ENCODE measurements around the gene SESTD1.

Gene SESTD1, protein sequence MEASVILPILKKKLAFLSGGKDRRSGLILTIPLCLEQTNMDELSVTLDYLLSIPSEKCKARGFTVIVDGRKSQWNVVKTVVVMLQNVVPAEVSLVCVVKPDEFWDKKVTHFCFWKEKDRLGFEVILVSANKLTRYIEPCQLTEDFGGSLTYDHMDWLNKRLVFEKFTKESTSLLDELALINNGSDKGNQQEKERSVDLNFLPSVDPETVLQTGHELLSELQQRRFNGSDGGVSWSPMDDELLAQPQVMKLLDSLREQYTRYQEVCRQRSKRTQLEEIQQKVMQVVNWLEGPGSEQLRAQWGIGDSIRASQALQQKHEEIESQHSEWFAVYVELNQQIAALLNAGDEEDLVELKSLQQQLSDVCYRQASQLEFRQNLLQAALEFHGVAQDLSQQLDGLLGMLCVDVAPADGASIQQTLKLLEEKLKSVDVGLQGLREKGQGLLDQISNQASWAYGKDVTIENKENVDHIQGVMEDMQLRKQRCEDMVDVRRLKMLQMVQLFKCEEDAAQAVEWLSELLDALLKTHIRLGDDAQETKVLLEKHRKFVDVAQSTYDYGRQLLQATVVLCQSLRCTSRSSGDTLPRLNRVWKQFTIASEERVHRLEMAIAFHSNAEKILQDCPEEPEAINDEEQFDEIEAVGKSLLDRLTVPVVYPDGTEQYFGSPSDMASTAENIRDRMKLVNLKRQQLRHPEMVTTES

GRCh38 chr2:179264368-179265081, at the start of gene SESTD1:
Gene SESTD1 (minus strand): TSS chr2:179264832. CDS start chr2:179191841, 72,991 bp downstream.
- FAIRE-seq: no peak

DNA sequence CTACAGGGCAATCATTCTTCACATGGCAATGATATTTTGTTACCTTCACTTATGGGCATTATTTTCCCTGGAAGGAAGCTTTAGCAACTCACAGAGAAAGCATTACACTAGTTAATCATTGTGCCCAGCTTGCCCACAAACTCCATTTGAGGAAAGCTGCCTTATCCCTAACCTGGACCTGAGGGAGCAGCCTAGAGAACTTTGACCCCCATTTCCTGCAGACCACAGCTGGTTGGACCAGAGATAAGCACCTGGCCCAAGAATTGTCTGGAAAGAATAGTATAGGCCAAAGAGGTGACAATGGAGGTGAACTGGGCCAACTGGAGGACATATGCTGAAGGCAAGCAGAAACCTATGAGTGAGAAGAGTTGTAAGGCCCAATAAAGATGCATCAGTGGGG, 48.4 kb upstream of the SESTD1 start:
- no peak for FAIRE-seq

DNA sequence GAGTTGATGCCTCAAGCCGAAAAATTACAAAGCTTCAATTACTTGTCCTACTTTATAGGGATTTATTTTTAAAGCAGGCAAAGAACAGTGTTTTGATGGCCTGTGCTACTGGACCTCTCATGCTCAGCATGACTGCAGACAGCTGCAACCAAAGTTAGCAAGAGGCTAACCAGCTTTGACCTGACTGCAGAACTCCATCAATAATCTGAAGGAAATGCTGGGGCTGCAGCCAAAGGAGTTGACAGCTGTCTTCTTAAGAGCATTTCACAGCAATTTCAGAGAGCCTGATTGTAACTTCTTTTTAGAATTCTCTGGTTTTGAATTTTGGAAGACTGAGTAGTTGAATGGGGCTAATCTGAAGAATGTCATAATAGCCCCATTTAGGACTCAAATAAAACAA, 46.5 kb upstream of the SESTD1 start:
- FAIRE-seq: no peak

- FAIRE-seq: no peak
Observed at GRCh38 chr2:179307616-179308371, 43.2 kb upstream of the SESTD1 start.

DNA sequence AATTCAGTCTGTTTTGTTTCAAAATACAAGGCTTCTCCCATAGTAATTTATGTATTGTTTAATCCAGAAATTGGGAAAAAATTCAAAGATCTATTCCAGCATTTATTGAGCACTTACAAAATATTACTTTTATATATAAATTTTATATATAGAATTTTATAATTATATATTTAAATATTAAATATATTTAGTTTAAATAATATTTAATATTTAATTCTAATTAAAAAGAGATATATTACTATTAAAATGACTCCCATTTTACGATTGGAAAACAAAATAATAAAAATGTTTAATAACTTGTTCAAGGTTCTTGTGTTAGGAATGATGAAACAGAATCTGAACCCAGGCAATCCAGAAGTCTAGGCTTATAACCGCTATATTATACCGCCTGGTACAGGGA, 40.5 kb upstream of the SESTD1 start:
- FAIRE-seq: peak; percentile 94

DNA sequence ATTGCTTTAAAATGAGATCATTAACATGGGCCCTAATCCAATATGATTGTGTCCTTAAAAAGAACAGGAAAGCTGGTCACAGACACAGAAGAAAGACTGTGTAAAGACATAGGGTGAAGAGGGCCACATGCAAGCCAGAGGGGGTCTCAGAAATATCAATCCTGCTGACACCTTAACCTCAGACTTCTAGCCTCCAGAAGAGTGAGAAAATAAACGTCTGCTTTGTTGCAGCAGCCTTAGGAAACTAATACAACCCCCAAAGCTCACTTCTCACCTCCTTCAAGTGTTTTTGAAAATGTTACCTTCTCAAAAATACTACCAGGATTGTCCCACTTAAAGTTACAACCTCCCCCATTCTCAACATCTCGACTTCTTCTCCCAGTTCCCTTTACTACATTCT, 39.8 kb upstream of the SESTD1 start:
- FAIRE-seq: no peak

- no peak for FAIRE-seq
Observed at GRCh38 chr2:179302764-179303571, 38.3 kb upstream of the SESTD1 start.

DNA sequence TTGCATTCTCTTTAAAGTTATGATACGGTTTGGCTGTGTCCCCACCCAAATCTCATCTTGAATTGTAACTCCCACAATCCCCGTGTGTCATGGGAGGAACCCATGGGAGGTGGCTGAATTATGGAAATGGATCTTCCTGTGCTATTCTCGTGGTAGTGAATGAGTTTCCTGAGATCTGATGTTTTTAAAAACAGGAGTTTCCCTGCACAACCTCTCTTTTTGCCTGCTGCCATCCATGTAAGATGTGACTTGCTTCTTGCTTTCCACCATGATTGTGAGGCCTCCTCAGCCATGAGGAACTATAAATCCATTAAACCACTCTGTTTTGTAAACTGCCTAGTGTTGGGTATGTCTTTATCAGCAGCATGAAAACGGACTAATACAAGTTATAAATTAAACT, 37.5 kb upstream of the SESTD1 start:
- FAIRE-seq: no peak

GRCh38 chr2:179298666-179299065, 34.0 kb upstream of the SESTD1 start:
- no peak for FAIRE-seq

DNA sequence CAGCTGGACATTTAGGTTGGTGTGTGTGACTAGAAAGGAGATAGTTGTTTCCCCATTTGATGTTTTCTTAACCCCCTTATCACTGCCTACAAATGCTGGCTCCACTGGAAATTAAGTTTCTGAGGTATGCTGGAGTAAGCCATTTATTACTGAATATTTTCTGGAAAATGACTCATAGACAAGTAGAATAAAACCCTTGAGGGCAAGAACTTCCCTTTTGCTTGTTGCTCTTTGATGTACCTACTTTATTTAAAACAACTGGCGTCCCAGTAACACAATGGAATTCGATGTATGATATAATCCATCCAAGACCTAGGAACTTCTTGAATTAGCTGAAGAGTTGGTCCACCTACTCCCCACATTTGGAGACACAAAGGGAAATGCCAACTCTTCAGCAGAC, 33.3 kb upstream of the SESTD1 start:
- FAIRE-seq: no peak

DNA sequence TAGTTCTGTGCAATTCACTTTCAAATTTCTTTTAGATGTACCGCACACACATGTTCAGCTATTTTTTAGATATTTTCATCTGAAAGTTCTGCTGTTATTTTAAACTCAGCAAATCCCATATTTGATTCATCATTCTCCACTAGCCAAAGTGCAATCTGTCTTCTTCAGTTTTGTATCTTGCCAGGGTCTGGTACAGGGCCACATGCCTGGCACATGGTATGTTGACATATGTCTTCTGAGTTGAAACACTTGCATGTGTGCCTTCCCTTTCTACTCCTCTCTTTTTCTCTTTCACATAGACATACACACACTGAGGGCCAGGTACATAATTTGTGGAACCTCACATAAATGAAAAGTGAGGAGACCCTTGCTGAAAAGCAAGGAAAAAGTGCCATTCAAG, 25.7 kb upstream of the SESTD1 start:
- FAIRE-seq: no peak

- no peak for FAIRE-seq
Observed at GRCh38 chr2:179285060-179285459, 20.4 kb upstream of the SESTD1 start.

DNA sequence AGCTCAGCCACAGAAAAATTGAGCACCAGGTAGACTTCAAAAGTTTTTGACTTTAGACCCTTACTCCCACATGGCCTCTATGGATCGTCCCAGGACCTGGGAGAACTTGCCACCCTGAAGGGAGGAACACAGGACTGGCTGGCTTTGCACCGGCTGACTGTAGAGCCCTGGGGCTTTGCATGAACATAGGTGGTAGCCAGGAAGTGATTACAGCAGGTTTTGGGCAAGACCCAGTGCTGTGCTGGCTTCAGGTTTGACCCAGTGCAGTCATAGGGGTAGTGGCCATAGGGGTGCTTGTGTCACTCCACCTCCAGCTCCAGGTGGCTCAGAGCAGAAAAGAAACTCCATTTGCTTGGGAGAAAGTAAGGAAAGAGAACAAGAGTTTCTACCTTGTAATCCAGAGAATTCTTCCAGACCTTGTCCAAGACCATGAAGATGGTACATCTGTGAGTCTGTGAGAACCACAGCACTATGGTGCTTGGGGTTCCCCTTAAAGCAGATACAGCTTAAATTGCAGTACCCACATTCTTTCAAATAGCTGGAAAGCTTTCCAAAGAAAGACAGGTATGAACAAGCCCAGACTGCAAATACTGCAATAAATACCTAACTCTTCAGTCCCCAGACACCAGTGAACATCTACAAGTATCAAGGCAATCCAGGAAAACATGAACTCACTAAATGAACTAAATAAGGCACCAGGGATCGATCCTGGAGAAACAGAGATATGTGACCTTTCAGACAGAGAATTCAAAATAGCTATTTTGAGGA, 13.0 kb upstream of the SESTD1 start:
- FAIRE-seq: no peak

- FAIRE-seq: no peak
Observed at GRCh38 chr2:179275253-179276012, 10.8 kb upstream of the SESTD1 start.

DNA sequence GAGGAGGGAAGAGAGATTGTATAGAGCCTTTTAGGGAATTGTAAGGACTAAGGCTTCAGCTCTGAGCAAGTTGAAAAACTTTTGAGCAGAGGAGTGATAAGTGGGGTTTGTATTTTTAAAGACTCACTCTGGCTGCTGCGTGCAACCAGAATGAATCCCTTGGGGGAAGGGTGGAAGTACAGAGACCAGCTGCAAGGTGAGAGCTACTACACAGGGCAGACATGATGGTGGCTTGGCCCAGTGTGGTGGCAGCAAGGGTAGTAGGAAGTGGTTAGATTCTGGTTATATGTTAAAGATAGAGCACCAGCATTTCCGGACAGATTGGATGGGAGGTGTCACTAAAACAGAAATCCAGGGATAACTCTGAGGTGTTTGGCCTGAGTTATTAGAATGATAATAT, 10.1 kb upstream of the SESTD1 start:
- no peak for FAIRE-seq

DNA sequence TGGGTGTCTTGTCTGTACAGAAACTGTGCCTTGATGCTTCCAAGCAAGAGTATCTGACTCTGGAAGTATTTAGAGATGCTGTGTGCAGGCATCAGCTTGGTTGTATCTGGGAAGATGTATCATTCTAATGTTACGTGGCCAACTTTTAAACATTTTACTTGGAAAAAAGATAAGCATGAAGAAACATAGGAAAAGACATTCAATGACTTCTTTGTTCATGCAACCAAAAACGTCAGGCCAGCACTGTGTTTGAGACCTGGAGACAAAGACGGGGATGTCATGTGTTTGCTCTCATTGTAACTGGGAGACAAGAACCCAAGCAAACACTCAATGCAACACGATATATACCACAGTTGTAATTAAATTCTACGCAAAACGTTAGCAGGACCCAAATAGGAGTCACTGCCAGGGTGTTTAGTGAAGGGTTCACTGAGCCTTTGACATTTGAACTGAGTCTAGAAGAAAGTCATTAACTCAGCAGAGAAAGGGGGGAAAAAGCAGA, 8.9 kb upstream of the SESTD1 start:
- no peak for FAIRE-seq

GRCh38 chr2:179272406-179273192, 8.0 kb upstream of the SESTD1 start:
- no peak for FAIRE-seq

GRCh38 chr2:179270689-179271088, 6.1 kb upstream of the SESTD1 start:
- no peak for FAIRE-seq

DNA sequence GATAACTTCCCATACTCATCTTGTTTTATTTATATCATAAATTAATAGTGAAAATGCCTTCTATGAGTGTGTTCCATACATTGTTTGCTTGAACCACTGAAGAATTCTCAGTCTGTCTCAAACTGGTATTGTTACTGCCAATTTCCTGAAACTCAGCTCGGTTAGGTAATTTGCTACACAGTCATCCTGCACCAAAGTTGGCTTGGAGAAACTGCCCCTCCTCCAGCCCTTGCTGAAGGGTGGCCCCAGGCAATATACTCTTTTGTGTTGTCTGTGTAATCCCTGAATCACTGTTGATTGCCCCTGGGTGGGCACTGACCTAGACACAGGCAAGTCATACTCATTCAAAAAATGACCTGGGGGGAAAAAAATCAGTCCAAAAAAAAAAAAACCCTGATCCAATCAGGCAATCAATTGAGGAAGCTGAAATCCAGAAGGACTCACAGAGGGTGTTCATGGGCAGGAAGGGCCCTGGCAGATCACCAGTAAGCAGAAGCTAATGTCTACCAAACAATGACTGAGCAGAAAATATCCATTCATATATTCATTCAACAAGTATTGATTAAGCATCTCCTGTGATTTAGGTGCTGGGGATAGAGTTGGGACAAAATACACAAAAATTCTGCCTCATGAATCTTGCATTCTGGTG, 3.8 kb upstream of the SESTD1 start:
- FAIRE-seq: no peak
